Daoy (cell line): ENCODE results near the gene ZNF248. TPM values are rescaled to one million over a fixed set of nuclear protein-coding genes. Genes with fewer than 3 reads are reported as not detected.

Experiments
- DNase-seq: peaks from one replicate; pipeline ENCODE4 v3.0.0-alpha.2; 2015; ENCODE audit warnings: low read depth
- total RNA-seq: library from RNA; depleted of rRNA; stranded (reverse); fragments of >200 nt; shearing (Covaris generic); gene quantifications from 2 replicates; pipeline ENCODE4 v1.2.3, GENCODE V29; 2014

The ZNF248 gene
- total RNA-seq, 1 experiment from 2014 or later: 2.3 TPM

DNA sequence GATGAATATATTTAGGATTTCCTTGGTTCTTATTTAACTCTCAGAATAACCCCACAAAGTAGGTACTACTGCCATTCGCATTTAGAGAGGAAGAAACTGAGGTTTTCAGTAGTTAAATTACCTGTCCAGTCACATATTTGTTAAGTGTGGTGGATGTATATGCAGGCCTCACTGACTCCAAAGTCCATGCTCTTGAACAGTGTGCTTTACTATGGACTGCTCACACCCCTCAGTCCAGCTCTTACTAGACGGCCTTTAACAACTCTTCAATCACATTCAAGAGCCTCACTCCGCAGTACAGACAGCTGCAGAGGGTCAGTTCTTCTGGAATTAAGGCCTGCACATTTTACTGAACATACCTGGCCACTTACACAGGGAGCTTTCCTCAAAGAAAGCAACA is 36.2 kb downstream of the ZNF248 start:
- no peak for DNase-seq

- DNase-seq: no peak
These were observed 37.6 kb downstream of the ZNF248 start for GRCh38 chr10:37819797-37820196.

- DNase-seq: no peak
These were observed 41.1 kb downstream of the ZNF248 start for GRCh38 chr10:37816290-37816689.

GRCh38 chr10:37813763-37814162 is 43.6 kb downstream of the ZNF248 start:
- DNase-seq: no peak

- DNase-seq: no peak
These were observed 45.1 kb downstream of the ZNF248 start for GRCh38 chr10:37812290-37812689.

DNA sequence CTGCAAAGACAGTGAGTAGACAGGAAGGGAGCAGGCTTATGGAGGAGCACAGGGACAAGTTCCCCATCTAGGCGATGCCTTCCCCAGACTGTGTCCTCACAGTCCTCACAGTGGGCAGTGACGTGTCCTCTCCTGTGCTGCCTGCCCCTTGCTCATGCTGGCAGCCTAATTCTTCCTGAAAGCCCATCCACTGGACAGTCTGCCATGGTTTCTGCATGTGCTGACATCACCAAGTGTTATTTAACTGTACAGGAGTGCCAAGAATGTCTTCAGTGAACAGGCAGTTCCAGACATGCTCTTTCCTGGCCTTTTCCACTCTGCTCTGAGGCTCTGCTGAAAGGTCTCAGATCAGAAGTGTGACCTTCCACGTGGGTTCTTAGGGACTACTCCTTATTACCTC is 54.1 kb downstream of the ZNF248 start:
- DNase-seq: no peak

- no peak for DNase-seq
These were observed 55.9 kb downstream of the ZNF248 start for GRCh38 chr10:37801557-37801956.

GRCh38 chr10:37794305-37794976 is 63.0 kb downstream of the ZNF248 start:
- no peak for DNase-seq

DNA sequence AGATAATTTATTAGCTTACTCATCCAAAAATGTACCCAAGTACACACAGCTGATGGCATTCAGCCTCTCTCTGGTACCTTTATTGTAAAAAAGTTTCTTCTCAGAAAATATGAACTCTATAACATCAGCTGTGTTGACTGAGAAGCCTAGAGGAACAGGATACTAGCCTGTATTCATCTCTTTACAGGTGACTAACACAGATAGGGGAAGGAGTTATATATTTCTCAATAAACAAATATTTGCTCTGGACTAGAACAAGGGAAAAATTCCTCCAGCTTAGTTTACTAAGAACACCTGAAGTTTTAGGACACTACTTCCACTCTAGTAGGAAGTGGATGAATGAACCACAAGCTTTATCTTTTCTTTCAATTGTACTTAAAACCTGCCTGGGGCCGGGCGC is 67.8 kb downstream of the ZNF248 start:
- no peak for DNase-seq

GRCh38 chr10:37784678-37785077 is 72.7 kb downstream of the ZNF248 start:
- DNase-seq: no peak

GRCh38 chr10:37780536-37780935 is 76.9 kb downstream of the ZNF248 start:
- no peak for DNase-seq

GRCh38 chr10:37777056-37777455 is 80.4 kb downstream of the ZNF248 start:
- no peak for DNase-seq

DNA sequence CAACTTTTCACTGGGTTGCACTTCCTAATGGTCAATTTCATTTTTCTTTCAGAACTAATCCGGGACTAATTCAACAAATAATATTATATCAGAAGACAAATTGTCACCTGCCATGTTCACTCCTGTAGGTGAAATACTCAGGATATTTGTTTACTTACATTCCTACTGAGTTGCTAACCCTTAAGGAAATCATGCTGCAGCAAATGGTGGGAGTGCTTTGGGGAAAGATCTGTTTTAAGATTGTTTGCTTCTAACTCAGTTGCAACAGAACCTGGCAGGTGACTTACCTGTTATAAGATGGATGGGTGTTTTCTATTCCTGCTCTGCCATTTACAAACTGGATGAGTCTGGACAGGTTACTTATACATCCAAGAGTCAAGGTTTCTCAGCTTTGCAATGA is 81.8 kb downstream of the ZNF248 start:
- no peak for DNase-seq

DNA sequence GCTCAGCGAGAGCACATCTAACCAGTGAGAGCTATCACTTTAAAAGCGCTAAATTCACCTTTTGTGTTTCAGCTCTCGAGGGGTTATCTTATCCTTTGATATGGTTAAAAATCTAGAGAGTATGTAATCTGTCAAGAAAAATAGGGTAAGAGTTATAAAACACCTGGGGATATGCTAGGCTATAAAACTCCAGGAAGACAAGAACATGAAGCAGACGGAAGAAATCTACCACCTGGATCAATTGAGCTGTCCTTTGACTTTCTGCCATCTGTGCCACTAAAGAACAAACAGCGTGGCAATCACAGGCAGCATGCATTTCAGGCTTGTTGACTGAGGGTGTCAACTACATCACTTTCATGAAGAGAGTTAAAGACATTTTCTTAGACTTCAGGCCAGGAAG is 83.1 kb downstream of the ZNF248 start:
- no peak for DNase-seq

GRCh38 chr10:37765216-37765615 is 92.2 kb downstream of the ZNF248 start:
- no peak for DNase-seq

DNA sequence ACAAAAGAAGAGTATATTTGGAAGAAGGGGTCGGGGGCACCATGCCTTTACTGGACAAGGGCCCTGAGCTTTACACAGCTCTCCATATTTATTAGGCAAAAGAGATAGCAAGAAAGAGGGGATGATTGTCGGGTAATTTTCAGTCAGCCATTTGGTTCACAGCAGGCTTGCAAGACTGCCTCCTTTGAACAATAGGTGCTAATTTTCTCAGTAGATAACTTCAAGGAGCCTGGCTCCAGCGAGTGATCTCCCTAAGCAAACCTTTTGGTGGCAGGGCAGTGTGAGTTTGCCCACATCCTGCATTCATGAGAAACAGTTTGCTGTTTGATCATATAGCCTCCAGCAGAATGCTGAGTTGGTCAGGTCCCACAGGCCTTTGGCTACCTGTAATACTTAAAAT is 94.3 kb downstream of the ZNF248 start:
- no peak for DNase-seq

GRCh38 chr10:37762287-37762686 is 95.1 kb downstream of the ZNF248 start:
- no peak for DNase-seq

DNA sequence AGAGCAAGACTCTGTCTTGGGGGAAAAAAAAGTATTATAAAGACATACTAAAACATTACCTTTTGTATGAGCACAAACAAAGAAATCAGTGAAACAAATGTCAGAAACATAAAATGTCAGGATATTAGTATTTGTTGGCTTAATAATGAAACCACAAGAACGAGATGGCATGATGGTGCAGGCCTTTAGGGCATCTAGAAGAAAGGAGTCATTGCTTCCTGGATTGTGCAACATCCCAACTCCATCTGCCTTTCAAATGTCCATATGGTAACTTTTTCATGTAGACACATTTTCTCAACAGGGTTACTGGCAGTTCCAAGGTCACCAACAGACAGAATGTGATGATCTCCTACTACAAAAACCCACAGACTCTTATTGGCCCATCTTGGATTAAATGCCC is 96.6 kb downstream of the ZNF248 start:
- no peak for DNase-seq

GRCh38 chr10:37758074-37758473 is 99.3 kb downstream of the ZNF248 start:
- DNase-seq: no peak

DNA sequence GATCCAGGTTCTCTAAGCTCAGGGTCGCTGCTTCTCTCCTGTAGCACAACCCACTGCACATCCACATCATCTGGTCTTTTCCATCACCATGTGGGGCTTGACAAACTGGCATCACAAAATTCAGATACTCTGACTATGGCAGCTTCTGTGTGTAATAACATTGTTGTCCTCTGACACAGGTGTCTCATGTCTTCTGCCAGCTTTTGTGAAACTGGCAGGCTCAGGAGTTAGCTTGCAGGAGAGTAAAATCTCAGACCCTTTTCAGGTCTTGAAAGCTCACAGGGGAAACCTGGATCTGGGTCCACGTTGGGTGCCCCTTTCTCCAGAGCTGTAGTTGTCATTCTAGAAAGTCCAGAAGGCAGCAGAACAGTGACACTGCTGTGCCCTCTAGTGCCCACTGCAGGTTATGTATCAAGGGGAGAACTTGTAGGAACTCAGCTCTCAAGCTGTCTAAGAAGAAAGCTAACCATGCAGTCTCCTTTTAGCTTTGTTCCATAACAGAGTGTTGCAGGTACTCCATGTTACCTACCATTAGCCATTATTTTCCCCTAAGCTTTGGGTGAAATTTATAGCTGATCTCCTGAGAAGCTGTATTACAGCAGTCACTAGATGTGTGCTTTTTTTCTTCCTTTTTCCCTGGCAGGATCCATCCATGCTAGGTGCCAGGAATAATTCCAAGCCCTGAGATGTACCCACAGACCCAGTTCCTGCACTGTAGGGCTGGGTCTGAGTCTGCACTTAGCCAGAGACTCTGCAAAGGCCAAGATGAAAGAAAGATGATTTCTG is 102.7 kb downstream of the ZNF248 start:
- DNase-seq: no peak

DNA sequence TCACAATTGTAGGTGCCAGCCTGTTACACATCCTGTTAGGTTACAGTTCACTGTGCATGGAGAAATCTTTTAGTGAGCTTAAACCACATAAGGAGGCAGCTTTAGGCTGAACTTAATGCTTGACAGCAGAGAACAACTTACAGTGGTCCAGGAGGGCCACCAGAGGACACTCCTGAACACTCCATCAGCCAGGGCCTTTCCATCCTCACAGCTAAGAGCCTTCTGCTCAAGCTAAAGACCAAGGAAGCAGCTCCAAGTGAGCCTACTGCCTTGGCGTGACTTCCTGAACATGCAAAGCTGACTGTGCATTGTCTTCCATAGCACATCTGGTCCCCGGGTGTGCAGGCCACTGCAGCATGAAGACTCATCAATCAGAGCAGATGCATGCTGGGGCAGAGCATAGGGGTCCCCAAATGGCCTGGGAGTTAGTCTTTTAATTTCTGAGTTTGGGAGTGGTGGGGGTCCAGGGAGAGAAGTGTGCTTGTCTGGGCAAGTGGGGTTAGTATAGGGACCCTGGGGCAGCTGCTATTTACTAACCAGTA is 105.0 kb downstream of the ZNF248 start:
- no peak for DNase-seq

DNA sequence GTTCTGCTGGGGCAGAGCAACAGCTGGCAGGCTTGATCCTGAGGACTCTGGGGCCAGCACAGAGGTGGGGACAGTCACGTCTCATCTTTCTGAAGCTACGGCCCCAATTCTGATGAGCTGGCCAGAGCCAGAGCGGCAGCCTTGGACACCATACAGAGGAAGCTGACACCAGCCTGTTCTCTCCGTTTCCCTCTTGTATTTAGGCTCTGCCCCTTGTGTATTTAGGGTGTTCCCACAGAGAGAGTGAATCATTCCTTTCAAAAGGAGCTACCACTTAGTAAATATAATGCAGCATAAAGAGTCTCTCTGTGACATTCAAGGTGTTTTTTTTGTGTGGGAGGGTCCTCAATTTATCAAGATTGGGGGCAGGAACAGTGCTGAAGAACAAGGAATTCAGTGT is 109.2 kb downstream of the ZNF248 start:
- no peak for DNase-seq

DNA sequence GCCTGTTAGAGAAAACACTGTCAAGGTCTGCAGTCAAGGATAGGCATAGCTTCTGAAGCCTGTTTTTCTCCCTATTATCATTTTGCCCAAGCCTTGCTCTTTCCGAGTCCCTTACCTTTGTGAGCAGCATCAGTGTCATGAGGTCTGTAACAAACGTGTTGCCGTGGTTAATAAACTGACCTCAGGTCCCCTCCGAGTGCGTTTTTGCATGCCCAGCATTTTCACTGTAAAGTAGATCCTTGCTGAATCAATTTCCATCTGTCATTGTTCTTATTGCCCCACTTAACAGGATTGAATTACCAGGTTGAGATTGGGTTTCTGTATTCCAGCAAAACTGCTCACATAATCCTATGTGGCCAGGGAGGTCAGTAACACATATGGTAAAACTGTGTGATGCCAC is 110.3 kb downstream of the ZNF248 start:
- DNase-seq: no peak
